Nucleus accumbens (tissue), 56 donors: ENCODE measurements around the gene PDSS2.
"Not testable (repeated sequence)": the region's sequence is repeated elsewhere in the genome, so short reads cannot be mapped to it uniquely, and the experiment has no call there.

Experiments
- DNase-seq, 56 donors: peaks; one replicate each; lab custom pipeline; 2025; lab: John Stamatoyannopoulos, UW

PDSS2 gene

GRCh38 chr6:107284805-107285204 is 174.6 kb downstream of the PDSS2 start:
- DNase-seq, result peak in 2 of 56 donors; percentile 1 to 13

- no peak for DNase-seq
Measured at GRCh38 chr6:107280791-107281190, 178.6 kb downstream of the PDSS2 start.

GRCh38 chr6:107280001-107280400 is 179.4 kb downstream of the PDSS2 start:
- DNase-seq, result not testable (repeated sequence)

GRCh38 chr6:107275330-107275865 is 184.0 kb downstream of the PDSS2 start:
- no peak for DNase-seq

- DNase-seq, result no peak
Measured at GRCh38 chr6:107274288-107274687, 185.1 kb downstream of the PDSS2 start.

GRCh38 chr6:107272246-107272645 is 187.1 kb downstream of the PDSS2 start:
- DNase-seq, result no peak

- no peak for DNase-seq
Measured at GRCh38 chr6:107271208-107271790, 188.1 kb downstream of the PDSS2 start.

GRCh38 chr6:107267634-107268033 is 191.7 kb downstream of the PDSS2 start:
- no peak for DNase-seq

GRCh38 chr6:107267006-107267405 is 192.4 kb downstream of the PDSS2 start:
- DNase-seq, result no peak

GRCh38 chr6:107266563-107266962 is 192.8 kb downstream of the PDSS2 start:
- no peak for DNase-seq

- no peak for DNase-seq
Measured at GRCh38 chr6:107264357-107264840, 195.0 kb downstream of the PDSS2 start.

GRCh38 chr6:107259951-107260350 is 199.4 kb downstream of the PDSS2 start:
- DNase-seq, result no peak

GRCh38 chr6:107248147-107248546 is 211.2 kb downstream of the PDSS2 start:
- DNase-seq, result no peak

GRCh38 chr6:107246972-107247615 is 212.3 kb downstream of the PDSS2 start:
- DNase-seq, result no peak

- no peak for DNase-seq
Measured at GRCh38 chr6:107246249-107246971, 213.0 kb downstream of the PDSS2 start.

GRCh38 chr6:107244742-107245480 is 214.5 kb downstream of the PDSS2 start:
- DNase-seq, result no peak

- no peak for DNase-seq
Measured at GRCh38 chr6:107244082-107244741, 215.2 kb downstream of the PDSS2 start.

- DNase-seq, result no peak
Measured at GRCh38 chr6:107243471-107243870, 215.9 kb downstream of the PDSS2 start.

GRCh38 chr6:107237992-107238660 is 221.2 kb downstream of the PDSS2 start:
- no peak for DNase-seq

GRCh38 chr6:107235511-107235910 is 223.9 kb downstream of the PDSS2 start:
- DNase-seq, result no peak
